GM19239 (cell line): Measurements from ENCODE around the gene SLC9C2.
"Not testable (repeated sequence)": the region's sequence is repeated elsewhere in the genome, so short reads cannot be mapped to it uniquely, and the experiment has no call there.

ENCODE experiments used
- DNase-seq: peaks from one replicate; pipeline ENCODE4 v3.0.0; 2011; ENCODE audit warnings: low spot score; ENCODE audit not compliant: insufficient read length
- FAIRE-seq: peaks from 2 replicates; lab custom pipeline; 2011; peaks lifted over from hg19 to GRCh38; lab: Jason Lieb, UNC

The SLC9C2 gene

DNA sequence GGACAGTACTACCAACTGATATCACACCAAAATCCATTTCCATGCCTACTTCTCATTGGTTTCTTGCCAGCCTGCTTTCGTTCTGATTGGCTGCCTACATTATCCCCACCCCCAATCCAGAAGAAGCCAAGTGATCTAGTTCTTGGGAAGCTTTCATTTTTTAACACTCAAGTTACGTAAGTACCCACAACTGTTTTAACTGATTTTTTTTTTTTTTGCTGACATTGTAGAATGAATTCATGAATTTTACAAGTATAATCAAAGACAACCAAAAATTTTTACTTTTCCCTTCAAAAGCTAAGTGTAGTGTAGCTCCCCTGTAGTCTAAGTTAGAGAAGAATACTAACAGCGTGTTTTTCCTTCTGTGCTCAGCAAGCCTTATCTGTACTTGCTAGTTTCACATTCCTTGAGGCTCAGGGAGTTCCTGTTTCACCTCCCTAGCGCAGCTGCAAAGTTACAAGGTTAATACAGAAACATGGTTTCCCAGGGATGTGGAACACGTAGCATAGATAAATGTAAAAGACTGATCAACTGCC lies at the start of gene SLC9C2:
Gene SLC9C2 (minus strand): TSS at position 17 of the 536 bp plus-strand sequence. CDS start 1,296 bp downstream, outside the sequence.
- no peak for DNase-seq
- FAIRE-seq = no peak

GRCh38 chr1:173648880-173649605 lies 46.2 kb upstream of the SLC9C2 start:
- DNase-seq = no peak
- FAIRE-seq = no peak

GRCh38 chr1:173646656-173647055 lies 43.8 kb upstream of the SLC9C2 start:
- DNase-seq (no peak), FAIRE-seq (no peak)

- not testable (repeated sequence) for DNase-seq
These were observed 39.7 kb upstream of the SLC9C2 start for GRCh38 chr1:173642450-173643139.

GRCh38 chr1:173639102-173639501 lies 36.2 kb upstream of the SLC9C2 start:
- DNase-seq = no peak

More at GRCh38 chr1:173642450-173643139, 39.7 kb upstream of the SLC9C2 start:
- FAIRE-seq = not testable (repeated sequence)

GRCh38 chr1:173638043-173639021 lies 35.5 kb upstream of the SLC9C2 start:
- FAIRE-seq = no peak
- no peak for DNase-seq

More at GRCh38 chr1:173639102-173639501, 36.2 kb upstream of the SLC9C2 start:
- FAIRE-seq = no peak

- FAIRE-seq, DNase-seq: not testable (repeated sequence)
These were observed 34.6 kb upstream of the SLC9C2 start for GRCh38 chr1:173637236-173638042.

DNA sequence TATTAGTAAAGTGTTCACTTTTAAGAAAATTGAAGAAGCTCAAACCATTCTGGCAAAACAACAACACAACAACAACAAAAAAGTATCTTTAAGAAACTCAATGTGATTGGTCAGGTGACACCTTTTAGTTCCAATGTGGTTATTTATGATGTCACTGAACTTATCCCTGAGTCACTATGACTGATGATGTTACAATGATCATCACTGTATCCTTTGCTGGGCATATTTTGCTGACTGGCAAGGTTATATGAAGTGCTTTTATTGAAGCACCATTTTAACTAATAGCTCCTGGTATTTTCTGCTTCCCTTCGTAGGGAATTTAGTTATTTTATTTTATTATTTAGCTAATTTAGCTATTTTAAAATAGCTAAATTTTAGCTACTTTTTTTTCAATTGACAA lies 32.2 kb upstream of the SLC9C2 start, which contains the start of gene TEX50:
Gene TEX50 (plus strand): TSS at position 223 of the 400 bp plus-strand sequence. CDS start 184 bp downstream, outside the sequence.
- DNase-seq (no peak), FAIRE-seq (no peak)

- FAIRE-seq = no peak
These were observed 26.0 kb upstream of the SLC9C2 start for GRCh38 chr1:173628888-173629287.

GRCh38 chr1:173627269-173627668 lies 24.4 kb upstream of the SLC9C2 start:
- no peak for DNase-seq
- no peak for FAIRE-seq

More at GRCh38 chr1:173628888-173629287, 26.0 kb upstream of the SLC9C2 start:
- DNase-seq = no peak

DNA sequence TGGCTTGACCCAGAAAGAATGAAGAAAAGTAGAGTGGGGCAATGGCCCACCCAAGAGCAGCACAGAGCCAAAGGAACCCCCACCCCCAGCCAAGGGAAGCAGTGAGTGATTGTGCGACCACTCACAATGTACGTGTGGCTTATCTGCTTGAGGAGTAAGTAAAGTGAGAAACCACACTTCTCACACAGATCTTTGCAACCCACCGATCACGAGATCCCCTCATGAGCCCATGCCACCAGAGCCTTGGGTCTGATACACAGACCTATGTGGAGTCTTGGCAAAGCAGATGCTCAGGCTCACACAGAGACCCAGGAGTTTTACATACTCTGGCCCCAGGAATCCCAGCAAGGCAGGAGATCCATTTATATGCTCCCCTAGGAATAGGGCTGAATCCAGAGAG lies 14.0 kb upstream of the SLC9C2 start:
- FAIRE-seq = no peak
- DNase-seq = no peak

DNA sequence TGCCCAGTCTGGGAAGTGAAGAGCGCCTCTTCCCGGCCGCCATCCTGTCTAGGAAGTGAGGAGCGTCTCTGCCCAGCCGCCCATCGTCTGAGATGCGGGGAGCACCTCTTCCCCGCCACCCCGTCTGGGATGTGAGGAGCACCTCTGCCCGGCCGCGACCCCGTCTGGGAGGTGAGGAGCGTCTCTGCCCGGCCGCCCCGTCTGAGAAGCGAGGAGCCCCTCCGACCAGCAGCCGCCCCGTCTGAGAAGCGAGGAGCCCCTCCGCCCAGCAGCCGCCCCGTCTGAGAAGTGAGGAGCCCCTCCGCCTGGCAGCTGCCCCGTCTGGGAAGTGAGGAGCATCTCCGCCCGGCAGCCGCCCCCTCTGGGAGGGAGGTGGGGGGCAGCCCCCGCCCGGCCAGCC lies 10.2 kb upstream of the SLC9C2 start:
- FAIRE-seq, DNase-seq: not testable (repeated sequence)

DNA sequence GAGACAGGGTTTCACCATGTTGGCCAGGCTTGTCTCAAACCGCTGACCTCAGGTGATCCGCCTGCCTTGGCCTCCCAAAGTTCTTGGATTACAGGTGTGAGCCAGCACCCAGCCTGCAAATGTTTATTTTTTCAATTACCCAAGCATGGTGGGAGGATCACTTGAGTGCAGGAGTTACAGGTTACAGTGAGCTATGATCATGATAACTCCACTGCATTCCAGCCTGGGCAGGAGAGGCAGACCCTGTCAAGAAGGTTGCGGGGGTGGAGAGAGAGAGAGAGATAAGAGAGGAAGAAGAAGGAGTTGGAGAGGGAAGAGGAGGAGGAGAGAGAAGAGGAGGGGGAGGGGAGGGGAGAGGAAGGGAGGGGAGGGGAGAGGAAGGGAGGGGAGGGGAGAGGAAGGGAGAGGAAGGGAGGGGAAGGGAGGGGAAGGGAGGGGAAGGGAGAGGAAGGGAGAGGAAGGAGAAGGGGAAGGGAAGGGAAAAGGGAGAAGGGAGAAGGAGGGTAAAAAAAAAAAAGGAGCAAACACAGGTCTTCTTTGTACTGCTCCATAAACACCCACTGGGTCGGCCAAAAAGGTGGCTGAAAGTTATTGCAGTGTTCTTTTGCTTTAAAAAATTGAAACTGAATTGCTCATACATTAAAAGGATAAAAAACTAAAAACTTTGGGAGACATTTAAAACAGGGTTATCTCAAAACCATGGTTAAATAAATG lies 5.8 kb upstream of the SLC9C2 start:
- DNase-seq (no peak), FAIRE-seq (no peak)

DNA sequence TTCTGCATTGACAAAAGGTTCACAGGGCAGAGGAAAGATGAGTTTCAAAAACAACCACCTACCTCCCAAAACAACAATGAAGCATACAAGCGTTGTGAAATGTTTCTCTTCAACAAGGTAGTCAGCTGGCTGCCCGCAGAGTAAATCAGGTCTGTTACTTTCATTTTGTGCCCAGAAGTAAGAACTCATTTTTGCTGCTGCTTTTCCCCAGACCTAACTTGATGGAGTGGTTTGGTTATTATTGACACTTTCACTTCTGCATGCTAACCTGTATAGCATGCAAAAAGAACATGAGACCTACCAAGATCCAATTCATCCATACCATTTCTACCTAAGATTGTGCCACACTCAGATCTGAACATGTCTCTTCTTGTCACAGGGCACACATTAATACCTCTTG lies 1.3 kb downstream of the SLC9C2 start:
- FAIRE-seq (peak; percentile 83), DNase-seq (no peak)

DNA sequence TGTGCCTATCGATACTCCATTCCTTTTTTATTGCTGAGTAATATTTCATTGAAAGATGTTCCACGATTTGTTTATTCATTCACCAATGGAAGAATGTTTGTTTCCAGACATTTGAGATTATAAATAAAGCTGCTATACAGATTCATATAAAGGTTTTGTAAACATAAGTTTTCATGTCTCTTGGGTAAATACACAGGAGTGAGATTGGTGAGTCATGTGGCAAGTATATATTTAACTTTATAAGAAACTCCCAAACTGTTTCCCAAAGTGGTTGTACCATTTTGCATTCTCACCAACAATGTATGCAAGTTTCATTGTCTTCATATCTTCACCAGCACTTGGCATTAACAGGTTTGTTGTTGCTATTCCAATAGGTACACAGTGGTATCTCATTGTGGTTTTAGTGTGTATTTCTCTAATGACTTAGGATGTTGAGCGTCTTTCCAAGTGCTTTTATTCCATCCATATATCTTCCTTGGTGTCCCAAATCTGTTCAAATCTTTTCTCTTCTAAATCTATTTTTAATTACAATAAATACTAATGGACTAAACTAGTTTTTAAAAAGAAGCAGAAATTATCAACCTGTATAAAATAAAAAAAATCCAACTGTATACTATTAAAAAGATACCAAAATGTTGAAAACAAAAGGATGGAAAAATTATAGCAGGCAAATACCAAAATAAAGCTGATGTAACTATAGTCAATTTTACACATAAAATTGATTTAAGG lies 6.6 kb downstream of the SLC9C2 start:
- FAIRE-seq (no peak), DNase-seq (no peak)

DNA sequence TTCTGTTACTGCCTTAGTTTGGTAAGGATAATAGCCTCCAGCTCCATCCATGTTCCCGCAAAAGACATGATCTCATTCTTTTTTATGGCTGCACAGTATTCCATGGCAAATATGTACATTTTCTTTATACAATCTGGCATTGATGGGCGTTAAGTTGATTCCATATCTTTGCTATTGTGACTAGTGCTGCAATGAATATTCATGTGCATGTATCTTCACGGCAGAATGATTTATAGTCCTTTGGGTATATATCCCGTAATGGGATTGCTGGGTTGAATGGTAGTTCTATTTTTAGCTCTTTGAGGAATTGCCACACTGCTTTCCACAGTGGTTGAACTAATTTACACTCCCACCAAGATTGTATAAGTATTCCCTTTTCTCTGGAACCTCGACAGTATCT lies 11.7 kb downstream of the SLC9C2 start:
- FAIRE-seq, DNase-seq: not testable (repeated sequence)

DNA sequence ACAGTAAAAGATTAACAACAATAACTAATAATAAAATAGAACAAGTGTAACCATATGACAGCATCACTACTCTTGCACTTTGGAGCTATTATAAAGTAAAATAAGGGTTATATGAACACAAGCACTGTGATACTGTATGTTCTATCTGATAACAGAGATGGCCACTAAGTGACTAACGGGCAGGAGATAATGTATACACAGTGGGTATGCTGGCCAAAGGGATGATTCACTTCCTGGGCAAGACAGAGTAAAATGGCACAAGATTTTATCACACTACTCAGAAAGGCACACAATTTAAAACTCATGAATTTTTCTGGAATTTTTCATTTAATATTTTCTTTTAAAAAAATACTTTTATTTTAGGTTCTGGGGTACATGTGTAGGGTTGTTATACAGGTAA lies 12.3 kb downstream of the SLC9C2 start:
- DNase-seq = no peak

More for the DNA sequence above, 12.3 kb downstream of the SLC9C2 start:
- no peak for FAIRE-seq
